Measurements from ENCODE around the gene ZNF446.
"Not testable (repeated sequence)": the region's sequence is repeated elsewhere in the genome, so short reads cannot be mapped to it uniquely, and the experiment has no call there.

Gene ZNF446

DNA sequence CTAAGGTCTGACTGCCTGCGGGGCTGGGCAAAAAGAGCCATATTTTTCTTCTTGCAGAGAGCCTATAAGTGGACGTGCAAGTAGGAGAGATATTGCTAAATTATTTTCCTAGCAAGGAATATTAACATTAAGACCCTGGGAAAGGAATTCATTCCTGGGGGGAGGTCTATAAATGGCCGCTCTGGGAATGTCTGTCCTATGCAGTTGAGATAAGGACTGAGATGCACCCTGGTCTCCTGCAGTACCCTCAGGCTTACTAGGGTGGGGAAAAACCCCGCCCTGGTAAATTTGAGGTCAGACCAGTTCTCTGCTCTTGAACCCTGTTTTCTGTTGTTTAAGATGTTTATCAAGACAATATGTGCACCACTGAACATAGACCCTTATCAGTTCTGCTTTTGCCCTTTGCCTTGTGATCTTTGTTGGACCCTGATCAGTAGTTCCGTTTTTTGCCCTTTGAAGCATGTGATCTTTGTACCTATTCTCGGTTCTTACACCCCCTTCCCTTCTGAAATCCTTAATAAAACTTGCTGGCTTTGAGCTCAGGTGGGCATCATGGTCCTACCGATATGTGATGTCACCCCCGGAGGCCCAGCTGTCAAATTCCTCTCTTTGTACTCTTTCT is 31.6 kb downstream of the ZNF446 start:
- DNase-seq: not testable (repeated sequence)

DNA sequence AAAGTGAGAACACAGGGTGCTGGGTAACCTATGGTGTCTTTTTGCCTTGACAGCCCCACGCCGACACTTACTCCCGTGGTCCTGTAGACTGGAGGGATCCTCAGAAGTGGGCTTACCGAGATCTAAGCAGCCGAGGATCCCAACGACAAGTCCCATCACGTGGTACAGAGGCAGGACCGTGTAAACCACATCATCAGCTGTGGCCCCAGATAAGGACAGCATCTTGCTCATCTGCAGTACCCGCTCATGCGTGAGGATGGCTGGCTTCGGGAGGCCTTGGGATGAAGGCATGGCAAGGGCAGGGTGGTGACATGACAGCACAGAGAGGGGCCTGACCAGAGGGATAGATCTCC is 33.6 kb downstream of the ZNF446 start:
- no peak for DNase-seq

DNA sequence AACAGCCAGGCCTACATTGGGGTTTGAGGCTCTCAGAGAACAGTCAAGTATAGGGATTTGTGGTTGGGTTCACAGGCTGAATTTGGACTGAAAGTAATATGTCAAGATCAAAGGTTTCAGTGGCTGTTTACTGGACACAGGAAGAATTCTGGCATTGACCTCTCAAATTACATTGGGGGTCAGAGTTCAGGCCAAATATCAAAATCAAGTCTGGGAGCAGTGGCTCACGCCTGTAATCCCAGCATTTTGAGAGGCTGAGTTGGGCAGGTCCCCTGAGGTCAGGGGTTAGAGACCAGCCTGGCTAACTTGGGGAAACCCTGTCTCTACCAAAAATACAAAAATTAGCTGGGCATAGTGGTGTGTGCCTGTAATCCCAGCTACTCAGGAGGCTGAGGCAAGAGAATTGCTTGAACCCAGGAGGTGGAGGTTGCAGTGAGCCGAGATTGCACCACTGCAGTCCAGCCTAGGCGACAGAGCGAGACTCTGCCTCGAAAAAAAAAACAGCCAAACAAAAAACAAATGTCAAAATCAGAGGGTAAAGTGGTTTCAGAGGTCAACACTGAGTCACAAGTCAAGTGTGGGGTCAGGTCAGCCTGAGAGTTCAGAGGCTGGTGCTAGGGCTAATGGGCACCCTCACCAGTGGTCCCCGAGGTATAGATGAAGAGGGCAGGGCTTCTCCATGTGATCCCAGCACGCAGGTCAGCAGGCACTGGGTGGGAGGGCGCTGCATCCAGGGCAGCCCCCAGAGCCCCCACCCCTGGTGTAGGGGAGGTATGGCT is 34.1 kb downstream of the ZNF446 start:
- DNase-seq: no peak

DNA sequence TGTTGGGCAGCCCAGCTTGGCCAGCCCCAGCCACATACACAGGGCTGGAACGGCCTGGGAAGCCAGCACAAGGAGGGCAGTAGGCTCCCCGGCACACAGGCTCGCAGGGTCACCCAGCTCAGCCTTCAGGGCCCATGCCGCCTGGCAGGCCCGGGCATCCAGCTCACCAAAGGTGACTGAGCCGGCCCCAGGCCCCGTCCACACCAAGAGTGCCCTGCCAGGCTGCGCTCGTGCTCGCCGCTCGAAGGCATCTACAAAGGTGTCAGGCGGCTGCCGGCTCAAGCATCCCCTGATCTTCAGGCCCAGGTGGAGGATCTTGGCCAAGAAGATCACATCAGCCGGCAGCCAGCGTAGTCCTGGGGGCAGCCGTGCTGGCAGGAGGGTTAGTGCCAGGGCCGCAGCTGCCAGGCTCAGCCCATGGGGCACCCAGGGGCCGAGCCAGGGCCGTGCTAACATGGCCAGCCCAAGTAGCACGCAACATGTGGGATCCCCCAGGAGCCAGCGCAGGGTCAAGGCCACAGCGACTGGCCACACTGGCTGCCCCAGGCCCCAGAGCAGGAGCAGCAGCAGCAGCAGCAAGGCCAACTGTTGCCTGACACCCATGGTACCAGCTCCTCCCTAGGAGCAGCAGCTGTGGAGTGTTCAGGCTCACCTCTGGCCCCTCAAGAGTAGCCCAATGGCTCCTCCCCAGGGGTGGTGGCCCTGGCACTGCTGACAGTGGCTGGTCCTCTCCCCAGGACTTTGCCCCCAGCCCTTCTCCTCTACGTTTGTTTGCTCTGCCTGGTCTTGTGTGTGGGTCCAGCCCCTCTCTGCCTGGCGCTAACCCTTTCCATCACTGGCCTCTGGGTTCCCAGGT is 35.4 kb downstream of the ZNF446 start, which contains the start of gene SLC27A5:
Gene SLC27A5 (minus strand): TSS at position 640 of the 856 bp plus-strand sequence. CDS start 37 bp downstream, at position 603.
- no peak for DNase-seq

DNA sequence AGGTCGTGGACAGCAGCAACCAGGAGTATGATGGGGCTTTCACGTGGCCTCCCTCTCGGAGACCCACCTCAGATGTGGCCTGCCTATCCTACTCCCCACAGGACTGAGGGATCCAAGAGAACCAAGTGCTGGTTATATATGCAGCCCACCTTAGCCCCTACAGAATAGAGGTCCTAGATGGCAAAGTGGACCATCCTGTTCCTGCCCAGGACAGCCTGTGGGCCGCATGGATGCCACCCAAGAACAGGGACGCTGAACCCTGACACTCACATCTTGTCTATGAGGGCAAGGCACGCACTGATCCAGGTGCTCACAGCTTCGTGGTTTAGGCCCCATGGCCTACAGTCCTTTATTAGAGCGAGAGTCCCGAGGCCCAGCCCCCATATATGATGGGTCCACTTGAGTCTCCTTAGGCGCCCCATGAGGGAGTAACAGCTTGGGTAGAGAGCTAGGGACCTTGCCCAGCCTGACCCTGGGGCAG is 37.1 kb downstream of the ZNF446 start:
- DNase-seq: no peak

DNA sequence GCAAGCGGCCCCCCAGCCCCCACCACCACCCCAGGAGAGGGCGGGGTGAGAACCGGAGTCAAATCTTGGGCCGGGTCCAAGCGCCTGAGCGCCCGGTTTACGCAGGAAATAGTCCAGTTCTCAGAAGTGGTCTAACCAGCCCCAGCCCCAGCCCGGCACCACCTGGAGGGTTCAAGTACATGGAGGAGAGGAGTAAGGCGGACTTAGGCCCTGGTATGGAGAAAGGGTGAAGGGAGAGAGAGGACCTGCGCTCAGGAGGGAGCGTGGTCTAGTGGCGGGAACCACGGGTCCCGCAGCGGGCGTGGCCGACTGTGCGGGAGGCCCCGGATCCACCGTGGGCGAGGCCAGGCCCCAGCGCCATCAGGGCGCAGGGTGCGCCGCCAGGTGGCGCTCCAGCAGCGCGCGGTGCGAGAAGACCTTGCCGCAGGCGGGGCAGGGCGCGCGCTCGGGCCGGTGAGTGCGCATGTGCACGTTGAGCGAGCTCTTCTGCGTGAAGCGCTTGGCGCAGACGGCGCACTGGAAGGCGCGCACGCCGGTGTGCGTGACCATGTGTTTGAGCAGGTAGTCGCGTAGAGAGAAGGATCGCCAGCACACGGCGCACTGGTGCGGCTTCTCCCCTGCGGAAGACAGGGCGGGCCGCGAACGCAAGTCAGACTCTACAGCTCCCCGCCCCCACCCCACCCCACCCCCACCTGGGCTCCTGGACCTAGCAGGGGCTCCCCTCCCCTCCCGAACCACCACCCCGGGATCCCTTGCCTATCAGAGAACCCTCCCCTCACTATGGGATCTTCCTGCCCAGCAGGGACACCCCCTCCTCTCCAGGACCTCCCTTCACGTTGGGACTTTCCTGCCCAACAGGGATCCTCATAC is 37.8 kb downstream of the ZNF446 start:
- peak; percentile 91 for DNase-seq

DNA sequence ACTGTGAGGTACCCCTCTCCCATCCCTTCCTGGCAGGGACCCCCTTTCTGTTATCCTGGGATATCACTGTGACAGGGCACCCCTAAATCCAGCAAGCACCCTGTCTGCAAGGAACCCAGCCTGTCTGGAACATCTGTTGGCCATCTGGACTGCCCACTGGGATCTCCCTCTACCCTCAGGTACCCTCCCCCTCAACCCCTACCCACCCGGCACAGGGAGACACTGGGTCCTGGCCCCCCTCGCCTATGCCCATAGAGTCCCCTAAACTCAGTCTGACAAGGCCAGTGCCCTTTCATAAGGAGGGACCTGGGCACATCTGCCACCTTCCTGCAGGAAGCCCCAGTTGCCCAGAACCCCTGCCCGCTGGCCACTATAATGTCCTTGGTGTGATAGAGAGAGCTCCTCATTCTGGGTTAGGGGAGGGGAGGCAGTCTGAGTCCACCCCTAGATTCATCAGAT is 38.4 kb downstream of the ZNF446 start:
- no peak for DNase-seq

DNA sequence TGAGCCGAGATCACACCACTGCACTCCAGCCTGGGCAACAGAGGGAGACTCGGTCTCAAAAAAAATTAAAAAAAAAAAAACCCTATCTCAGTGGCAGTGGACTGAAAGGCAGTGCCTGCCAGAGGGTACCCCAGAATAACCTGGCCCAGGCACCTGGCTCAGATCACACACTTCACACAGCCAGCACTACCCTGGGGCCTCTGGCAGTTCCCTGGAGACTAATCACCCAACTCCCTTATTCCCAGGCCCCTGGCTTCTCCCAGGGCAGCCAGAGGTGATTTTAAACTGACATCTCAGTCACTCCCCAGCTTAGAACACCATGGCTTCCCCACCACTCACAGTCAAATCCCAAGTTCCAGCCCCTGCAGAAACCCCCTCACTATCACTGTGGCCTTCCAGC is 39.1 kb downstream of the ZNF446 start:
- DNase-seq: no peak

DNA sequence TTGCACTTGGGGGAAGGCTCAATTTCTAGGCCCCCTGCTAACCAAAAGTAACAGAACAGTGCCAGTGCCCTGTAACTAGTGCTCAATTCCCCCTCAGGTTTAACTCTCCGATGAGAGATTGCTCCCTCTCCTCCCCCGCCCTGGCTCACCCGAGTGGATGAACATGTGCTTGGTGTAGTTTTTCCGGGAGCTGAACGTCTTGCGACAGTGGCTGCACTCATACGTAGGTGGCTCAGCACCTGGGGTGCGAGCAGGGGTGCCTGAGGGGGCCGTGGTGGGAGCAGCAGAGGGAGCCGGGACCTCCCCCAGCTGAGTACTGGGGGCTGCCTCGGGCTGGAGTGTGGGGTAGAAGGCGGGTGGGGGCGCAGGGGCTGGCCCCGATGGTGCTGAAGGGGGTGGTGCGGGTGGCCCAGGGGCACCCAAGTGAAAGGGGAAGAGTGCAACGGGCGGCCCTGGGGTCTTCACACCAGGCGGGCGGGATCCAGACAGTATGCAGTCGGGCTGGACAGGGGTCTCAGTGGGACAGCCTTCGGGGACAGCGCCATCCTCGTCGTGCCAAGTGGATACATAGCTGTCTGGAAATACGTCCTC is 40.2 kb downstream of the ZNF446 start:
- DNase-seq: no peak

DNA sequence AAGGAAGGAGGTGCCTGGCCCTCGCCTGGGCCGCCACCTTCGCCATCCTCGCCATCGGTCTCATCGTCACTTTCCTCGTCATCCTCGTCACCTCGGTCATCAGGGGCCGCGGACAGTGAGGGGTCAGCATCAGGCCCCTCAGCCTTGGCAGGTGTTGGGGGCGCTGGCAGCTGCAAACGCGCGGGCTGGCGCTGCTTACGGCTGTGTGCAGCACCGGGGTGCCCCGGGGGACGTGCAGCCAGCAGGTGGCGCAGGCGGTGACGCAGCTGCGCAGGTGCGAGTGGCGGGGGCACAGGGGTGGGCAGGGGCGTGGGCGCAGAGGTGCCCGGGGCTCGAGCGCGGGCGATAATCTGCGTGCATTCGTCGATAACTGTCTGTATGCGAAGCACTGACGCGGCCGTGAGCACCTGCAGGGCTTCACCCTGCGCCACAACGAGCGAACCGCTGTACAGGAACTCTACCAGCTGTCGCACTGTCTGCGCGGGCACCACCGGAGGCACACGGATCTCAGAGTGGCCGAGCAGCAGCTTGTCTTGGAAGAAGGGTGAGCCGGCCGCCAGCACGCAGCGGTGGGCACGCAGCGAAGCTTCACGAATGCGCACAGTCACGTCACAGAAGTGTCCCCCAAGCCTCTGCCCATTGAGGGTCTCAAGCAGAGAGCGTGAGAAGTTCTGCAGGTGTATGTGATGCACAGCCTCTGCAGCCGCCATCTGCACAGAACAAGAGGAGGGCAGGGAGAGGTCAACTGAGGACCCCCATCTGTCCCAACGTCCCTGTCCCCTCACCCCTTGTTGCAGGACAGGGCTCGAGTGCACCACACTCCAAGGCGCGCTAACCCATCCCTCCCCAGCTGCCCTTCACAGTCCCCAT is 41.0 kb downstream of the ZNF446 start:
- no peak for DNase-seq

DNA sequence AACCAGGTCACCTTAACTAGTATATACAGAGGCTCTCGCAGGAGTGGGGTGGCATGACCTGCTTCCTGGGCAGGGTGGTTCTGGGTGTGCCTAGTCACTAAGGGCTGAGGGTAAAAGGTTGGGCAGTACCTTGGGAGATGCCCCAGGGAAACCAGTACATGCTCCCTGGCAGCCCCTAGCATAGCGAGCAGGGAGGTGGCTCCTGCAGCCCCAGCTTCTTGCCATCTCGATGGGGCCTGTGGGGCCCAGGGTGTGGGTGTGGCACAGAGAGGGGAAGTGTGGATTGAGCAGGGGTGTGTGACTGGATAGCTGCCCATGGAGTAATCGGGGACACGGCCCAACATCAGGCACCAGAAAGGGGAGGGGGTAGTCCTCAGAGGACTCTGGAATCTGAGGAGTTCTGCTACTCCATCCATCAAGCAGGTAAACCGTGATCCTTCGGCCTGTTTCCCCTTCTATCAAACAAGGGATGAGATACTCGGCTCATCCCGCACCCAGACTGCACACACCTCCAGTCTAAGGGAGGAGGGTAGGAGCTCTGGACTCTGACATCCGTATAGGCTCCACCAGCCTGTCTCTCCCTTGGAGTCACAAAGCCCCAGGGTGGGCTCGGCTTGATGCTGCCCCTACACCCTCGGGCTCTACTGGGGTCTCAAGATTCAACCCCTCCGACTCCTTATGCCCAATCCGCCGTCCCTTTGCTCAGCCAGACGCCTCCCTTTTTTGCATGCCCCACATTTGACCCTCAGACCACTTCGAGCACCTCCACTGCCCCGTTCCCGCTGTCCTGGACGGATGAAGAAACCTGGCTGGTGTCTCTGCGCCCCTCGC is 42.3 kb downstream of the ZNF446 start:
- peak; percentile 36 for DNase-seq

DNA sequence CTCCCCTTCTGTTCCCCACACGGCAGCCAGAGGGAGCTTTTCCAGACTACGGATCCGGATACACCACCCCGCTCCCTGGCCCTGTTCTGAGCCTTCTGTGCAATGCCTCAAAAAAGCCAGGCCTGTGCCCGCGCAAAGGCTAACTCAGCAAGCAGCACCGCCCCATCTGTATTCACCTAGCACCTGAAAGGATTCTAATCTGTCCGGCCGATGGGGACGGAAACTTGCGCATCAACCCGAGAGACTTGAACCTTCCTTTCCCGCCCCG is 42.9 kb downstream of the ZNF446 start:
- DNase-seq: peak; percentile 76

DNA sequence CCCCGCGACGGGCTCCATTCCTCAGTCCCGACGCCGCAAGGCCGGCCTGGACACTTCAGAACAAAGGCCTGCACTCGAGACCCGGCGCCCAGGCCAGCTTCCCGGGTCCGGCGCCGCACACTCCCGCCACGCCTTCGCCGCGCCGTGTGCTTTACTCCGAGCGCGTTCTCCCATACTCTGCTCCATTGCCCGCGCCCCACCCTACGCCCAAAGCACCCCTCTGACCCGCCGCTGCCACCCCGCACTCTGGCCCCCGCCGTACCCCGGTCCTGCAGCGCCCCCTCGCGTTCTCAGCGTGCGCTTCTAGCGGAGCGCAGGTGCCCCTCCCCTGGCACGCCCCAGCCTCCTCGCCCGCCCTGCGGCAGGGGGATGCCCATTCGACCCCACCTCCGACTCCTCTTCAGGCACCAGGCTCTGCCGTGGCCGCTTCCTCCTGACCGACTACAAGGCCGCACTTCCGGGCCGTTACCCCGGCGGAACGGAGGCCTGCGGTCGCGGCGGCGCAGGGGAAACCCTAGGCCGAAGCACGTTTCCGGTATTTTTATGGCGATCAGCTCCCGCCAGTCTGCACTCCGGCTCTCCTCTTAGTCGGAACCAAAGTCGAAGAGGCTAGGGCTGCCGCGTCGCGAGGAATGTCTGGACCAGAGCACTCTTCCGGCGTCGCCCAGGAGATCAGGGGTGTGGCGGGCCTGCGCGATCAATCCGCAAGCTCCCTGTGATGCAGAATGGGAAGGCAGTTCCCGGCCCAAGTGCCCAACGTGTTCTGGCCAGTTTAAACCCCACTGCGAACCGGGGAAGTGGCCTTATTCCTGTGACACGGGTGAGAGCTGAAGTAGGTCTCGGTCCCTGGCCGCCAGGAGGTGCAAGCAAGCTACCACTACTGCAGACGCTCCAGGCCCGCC is 43.5 kb downstream of the ZNF446 start, which contains the start of gene ZBTB45:
Gene ZBTB45 (minus strand): TSS at position 456 of the 902 bp plus-strand sequence. CDS start 2,137 bp downstream, outside the sequence.
- DNase-seq: peak; percentile 97

DNA sequence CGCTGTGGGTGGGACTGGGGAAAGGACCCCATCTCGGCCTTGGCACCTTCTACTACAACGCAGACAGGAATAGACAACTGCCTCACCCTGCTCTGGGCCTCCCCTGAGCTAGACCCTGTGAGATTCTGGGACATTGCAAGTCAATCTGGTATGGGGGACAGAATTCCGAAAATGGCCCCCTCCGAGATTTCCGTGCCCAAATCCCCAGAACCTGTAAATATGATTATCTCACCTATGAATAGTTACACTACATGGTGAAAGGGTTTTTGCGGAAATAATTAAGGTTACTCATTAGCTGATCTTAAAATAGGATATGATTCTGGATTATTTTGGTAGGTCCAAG is 44.1 kb downstream of the ZNF446 start:
- no peak for DNase-seq

DNA sequence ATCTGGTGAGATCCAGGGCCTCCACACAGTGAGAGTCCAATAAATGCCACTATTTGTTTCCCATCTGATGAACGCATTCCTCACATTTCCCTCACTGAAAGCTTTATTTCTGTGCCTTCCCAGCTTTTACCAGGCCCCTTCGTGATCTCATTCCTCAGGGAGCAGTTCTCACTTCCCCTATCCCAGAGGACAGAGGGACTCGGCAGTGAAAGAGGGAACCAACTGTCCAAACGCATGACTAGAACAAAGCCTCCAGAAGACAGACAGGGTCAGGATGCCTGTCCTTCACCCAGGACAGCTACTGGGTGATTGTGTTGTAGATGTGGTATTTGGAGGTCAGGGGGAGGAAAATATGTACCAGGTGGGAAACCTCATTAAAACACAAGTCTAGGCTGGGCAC is 45.5 kb downstream of the ZNF446 start:
- no peak for DNase-seq

DNA sequence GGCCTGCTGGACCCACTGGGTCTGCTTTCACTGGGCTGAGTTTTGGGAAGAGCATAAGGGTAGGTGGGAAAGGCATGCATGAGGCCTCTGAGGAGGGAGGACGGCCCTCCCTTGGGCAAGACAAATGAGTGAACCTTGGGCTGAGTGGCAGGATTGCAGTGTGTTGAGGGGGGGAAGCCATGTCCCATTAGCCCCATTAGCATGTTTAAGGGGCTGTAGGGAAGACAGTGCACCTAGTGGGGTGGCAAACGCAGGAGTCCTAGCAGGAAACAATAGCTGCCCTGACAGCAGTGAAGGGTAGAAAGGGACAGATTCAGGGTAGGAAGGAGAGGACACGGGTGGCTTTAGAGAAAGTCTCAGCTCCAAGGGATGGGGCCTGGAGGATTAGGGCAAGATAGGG is 46.6 kb downstream of the ZNF446 start:
- no peak for DNase-seq

DNA sequence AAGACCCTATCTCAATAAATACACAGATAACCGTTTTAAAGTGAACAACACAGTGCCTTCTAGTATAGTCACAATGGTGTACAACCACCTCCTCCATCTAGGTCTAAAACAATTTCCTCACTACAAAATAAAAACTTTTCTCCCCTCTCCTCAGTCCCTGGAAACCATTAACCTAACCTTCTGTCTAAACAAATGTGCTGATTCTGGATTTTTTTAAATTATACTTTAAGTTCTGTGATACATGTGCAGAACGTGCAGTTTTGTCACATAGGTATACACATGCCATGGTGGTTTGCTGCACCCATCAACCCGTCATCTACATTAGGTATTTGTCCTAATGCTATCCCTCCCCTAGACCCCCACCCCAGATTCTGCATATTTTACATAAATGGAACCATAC is 53.3 kb downstream of the ZNF446 start:
- DNase-seq: no peak

Data from femur (tissue), 1 donor.